Measurements from ENCODE around the gene PRSS27. TPM values are rescaled to one million over a fixed set of nuclear protein-coding genes. Genes with fewer than 3 reads are reported as not detected.

The PRSS27 gene
- total RNA-seq, 4 donors from 2014 or later: 0.82 to 3.0 (median 1.4) TPM

DNA sequence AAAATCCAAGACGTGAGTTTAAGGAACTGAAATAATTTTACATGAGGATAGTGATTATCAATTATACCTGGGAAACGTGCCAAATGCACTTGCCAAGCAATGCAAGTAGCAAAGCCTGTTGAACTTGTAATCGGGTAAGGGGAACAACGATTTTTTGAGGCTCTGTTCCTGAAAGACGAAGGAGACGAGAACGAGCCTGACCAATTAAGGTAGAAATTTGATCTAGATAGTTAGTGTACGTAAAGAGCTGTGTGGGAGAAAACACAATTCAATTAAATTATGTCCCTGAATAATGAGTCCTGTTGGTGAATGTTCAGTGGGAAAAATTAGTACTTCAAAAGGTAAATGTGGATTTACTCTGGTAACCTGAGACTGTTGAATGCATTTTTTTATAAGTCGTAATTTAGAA, 55.4 kb downstream of the PRSS27 start:
- TF ChIP-seq, protein P1, sequence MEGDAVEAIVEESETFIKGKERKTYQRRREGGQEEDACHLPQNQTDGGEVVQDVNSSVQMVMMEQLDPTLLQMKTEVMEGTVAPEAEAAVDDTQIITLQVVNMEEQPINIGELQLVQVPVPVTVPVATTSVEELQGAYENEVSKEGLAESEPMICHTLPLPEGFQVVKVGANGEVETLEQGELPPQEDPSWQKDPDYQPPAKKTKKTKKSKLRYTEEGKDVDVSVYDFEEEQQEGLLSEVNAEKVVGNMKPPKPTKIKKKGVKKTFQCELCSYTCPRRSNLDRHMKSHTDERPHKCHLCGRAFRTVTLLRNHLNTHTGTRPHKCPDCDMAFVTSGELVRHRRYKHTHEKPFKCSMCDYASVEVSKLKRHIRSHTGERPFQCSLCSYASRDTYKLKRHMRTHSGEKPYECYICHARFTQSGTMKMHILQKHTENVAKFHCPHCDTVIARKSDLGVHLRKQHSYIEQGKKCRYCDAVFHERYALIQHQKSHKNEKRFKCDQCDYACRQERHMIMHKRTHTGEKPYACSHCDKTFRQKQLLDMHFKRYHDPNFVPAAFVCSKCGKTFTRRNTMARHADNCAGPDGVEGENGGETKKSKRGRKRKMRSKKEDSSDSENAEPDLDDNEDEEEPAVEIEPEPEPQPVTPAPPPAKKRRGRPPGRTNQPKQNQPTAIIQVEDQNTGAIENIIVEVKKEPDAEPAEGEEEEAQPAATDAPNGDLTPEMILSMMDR (IDR thresholded peaks at IDR 0.05; ENCODE audit: low read depth): no peak

DNA sequence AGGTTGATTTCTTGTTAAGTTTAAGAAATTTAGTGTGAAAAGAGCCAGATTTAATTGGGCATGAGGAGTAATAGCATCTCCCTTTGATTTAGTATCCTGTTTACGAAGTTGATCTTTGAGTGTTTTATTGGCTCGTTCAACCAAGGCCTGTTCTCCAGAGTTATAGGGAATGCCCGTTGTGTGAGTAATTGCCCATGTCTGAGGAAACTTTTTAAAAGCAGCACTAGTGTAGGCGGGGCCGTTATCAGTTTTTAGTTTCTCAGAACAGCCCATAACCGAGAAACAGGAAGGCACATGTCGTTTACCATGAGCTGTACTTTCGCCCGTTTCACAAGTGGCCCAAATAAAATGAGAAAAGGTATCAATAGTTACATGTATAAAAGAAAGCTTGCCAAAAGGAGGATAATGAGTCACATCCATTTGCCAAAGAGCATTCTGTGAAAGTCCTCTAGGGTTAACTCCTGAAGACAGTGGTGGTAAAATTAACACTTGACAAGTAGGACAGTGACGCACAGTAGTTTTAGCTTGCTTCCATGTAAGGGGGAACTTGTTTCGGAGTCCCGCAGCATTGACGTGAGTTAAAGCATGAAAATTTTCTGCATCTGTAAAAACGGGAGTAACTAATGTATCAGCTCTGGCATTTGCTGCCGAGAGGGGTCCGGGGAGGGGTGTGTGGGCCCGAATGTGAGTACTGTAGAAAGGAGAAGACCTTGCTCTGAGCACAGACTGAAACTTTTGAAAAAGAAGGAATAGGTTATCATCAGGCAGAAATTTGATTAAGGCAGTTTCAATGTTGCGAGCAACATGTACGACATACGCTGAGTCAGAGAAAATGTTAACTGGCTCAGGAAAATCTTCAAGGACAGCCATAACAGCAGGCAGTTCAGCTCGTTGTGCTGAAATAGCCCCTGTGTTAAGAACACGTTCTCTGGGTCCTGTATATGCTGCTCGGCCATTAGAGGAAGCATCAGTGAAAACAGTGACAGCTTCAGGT, 56.2 kb downstream of the PRSS27 start:
- TF ChIP-seq, protein P1 (IDR thresholded peaks at IDR 0.05; ENCODE audit: low read depth): no peak

Other genes with a start within 250 kb of the PRSS27 start
- not detected for gene NTN3, start 248.9 kb downstream of the PRSS27 start, total RNA-seq
- 10 to 100 TPM in 1 of 4 donors, 1 to 10 TPM in 3; 7.0 to 30.1 (median 8.1) TPM for gene TBC1D24, start 245.1 kb downstream of the PRSS27 start, total RNA-seq
- 10 to 100 TPM; 26.4 to 98.9 (median 81.8) TPM for gene ATP6V0C, start 206.3 kb downstream of the PRSS27 start, total RNA-seq
- 10 to 100 TPM; 19.4 to 60.5 (median 42.9) TPM for gene AMDHD2, start 199.9 kb downstream of the PRSS27 start, total RNA-seq
- gene CEMP1, start 188.8 kb downstream of the PRSS27 start, total RNA-seq: not detected
- gene PDPK1, start 182.2 kb downstream of the PRSS27 start, total RNA-seq: 10 to 100 TPM; 23.6 to 37.4 (median 34.2) TPM
- gene KCTD5, start 37.7 kb downstream of the PRSS27 start, total RNA-seq: 10 to 100 TPM; 13.7 to 22.7 (median 21.2) TPM
- 100 to 1,000 TPM; 245 to 552 (median 404) TPM for gene SRRM2, start 32.4 kb upstream of the PRSS27 start, total RNA-seq
- gene ELOB, start 57.1 kb upstream of the PRSS27 start, total RNA-seq: 100 to 1,000 TPM; 264 to 371 (median 280) TPM
- gene PRSS33, start 67.3 kb upstream of the PRSS27 start, total RNA-seq: not detected
- not detected for gene PRSS41, start 78.2 kb upstream of the PRSS27 start, total RNA-seq
- gene PRSS21, start 97.0 kb upstream of the PRSS27 start, total RNA-seq: under 1 TPM in 1 of 4 donors, not detected in 3; 0.68 TPM
- gene ZG16B, start 110.1 kb upstream of the PRSS27 start, total RNA-seq: 1 to 10 TPM in 1 of 4 donors, not detected in 3; 3.1 TPM
- 1 to 10 TPM in 1 of 4 donors, not detected in 3; 1.5 TPM for gene PRSS22, start 137.9 kb upstream of the PRSS27 start, total RNA-seq
- 10 to 100 TPM; 20.5 to 61.4 (median 29.1) TPM for gene FLYWCH2, start 163.0 kb upstream of the PRSS27 start, total RNA-seq
- 10 to 100 TPM; 11.6 to 62.9 (median 18.7) TPM for gene FLYWCH1, start 191.7 kb upstream of the PRSS27 start, total RNA-seq
- not detected for gene KREMEN2, start 244.1 kb upstream of the PRSS27 start, total RNA-seq
- 1 to 10 TPM; 1.5 to 5.7 (median 3.8) TPM for gene PAQR4, start 249.1 kb upstream of the PRSS27 start, total RNA-seq

All from subcutaneous adipose tissue (tissue), 4 donors.